IMR-90 (cell line): ENCODE measurements around the gene EPHA6. TPM values are rescaled to one million over a fixed set of nuclear protein-coding genes. Genes with fewer than 3 reads are reported as not detected.

Source experiments
- ATAC-seq: fragments of 200-7000 bp; cut with Tn5 transposase; 2 replicates; pipeline ENCODE4 v1.9.1; 2020; ENCODE audit warnings: low read depth, mild to moderate bottlenecking, moderate library complexity
- BruUV-seq: library from RNA; stranded (reverse); fragments of 400-500 nt; replicated peaks from 2 replicates; lab custom pipeline; 2021; lab: Mats Ljungman, UMichigan
- CTCF ChIA-PET: fragments of 300-600 bp; formaldehyde crosslinking; extraction: SDS; loops from one replicate; lab custom pipeline; 2021; ENCODE audit warnings: antibody characterized with exemption; lab: Yijun Ruan, JAX
- POLR2A ChIA-PET: fragments of 300-600 bp; sonication (Branson Sonifier 250); formaldehyde crosslinking; loops from one replicate; lab custom pipeline; 2022; ENCODE audit warnings: antibody characterized with exemption; ENCODE audit not compliant: unreplicated experiment; lab: Charles Lee
- DNase-seq: peaks from one replicate; pipeline ENCODE4 v3.0.0; 2013
- H2AFZ ChIP-seq: replicated peaks from 2 replicates; pipeline ENCODE3; 2013; ENCODE audit warnings: low read length, mild to moderate bottlenecking; ENCODE audit not compliant: poor library complexity
- H2AK5ac ChIP-seq: 2 replicates; pipeline ENCODE4 v1.6.1; 2013; ENCODE audit warnings: low read depth, low read length, inconsistent platforms
- H2AK9ac ChIP-seq: replicated peaks from 2 replicates; pipeline ENCODE3; 2013; ENCODE audit warnings: mild to moderate bottlenecking, low read depth, low read length, moderate library complexity; ENCODE audit not compliant: poor library complexity
- H2BK120ac ChIP-seq: 2 replicates; pipeline ENCODE4 v1.6.1; 2013; ENCODE audit warnings: low read depth, low read length, inconsistent platforms
- H2BK15ac ChIP-seq: 3 replicates; pipeline ENCODE4 v1.6.1; 2013; ENCODE audit warnings: low read depth, low read length, inconsistent platforms
- H2BK20ac ChIP-seq: 2 replicates; pipeline ENCODE4 v1.6.1; 2013; ENCODE audit warnings: low read depth, mild to moderate bottlenecking, inconsistent platforms, low read length, moderate library complexity
- H2BK5ac ChIP-seq: 2 replicates; pipeline ENCODE4 v1.6.1; 2013; ENCODE audit warnings: mild to moderate bottlenecking, low read depth, low read length, inconsistent platforms; ENCODE audit not compliant: poor library complexity, severe bottlenecking
- H3K14ac ChIP-seq: replicated peaks from 2 replicates; pipeline ENCODE4 v1.6.1; 2013; ENCODE audit warnings: low read depth, low read length, inconsistent platforms
- H3K18ac ChIP-seq: 2 replicates; pipeline ENCODE4 v1.6.1; 2013; ENCODE audit warnings: low read depth, low read length, control low read depth
- H3K23ac ChIP-seq: 2 replicates; pipeline ENCODE4 v1.6.1; 2013; ENCODE audit warnings: low read depth, low read length, inconsistent platforms
- H3K27ac ChIP-seq: 2 replicates; pipeline ENCODE4 v1.5.1; 2013; ENCODE audit warnings: mild to moderate bottlenecking, control low read depth, low read length; ENCODE audit not compliant: insufficient read depth
- H3K27me3 ChIP-seq: 2 replicates; pipeline ENCODE4 v1.6.1; 2013; ENCODE audit warnings: low read length; ENCODE audit not compliant: control insufficient read depth, insufficient read depth
- H3K36me3 ChIP-seq: 2 replicates; pipeline ENCODE4 v1.6.1; 2013; ENCODE audit warnings: low read length, mixed read lengths; ENCODE audit not compliant: control insufficient read depth, insufficient read depth
- H3K4ac ChIP-seq: 2 replicates; pipeline ENCODE4 v1.6.1; 2013; ENCODE audit warnings: low read depth, low read length, inconsistent platforms
- H3K4me1 ChIP-seq: 2 replicates; pipeline ENCODE4 v1.6.1; 2013; ENCODE audit warnings: low read length, mixed read lengths; ENCODE audit not compliant: control insufficient read depth, insufficient read depth
- H3K4me2 ChIP-seq: 2 replicates; pipeline ENCODE4 v1.6.1; 2013; ENCODE audit warnings: low read depth, mild to moderate bottlenecking, control low read depth, low read length, moderate library complexity
- H3K4me3 ChIP-seq: 2 replicates; pipeline ENCODE4 v1.5.1; 2013; ENCODE audit warnings: low read depth, mild to moderate bottlenecking, control low read depth, low read length, moderate library complexity; ENCODE audit not compliant: insufficient read depth
- H3K56ac ChIP-seq: 2 replicates; pipeline ENCODE4 v1.6.1; 2013; ENCODE audit warnings: low read length, inconsistent platforms; ENCODE audit not compliant: insufficient read depth; ENCODE audit errors: extremely low read depth
- H3K79me1 ChIP-seq, 2 experiments: 2 replicates each; pipeline ENCODE4 v1.6.1; 2013; ENCODE audit warnings: low read length in 2 of 2, inconsistent platforms in 1 of 2, low read depth in 1 of 2
- H3K9ac ChIP-seq: 2 replicates; pipeline ENCODE4 v1.6.1; 2013; ENCODE audit warnings: low read depth, low read length, control low read depth
- H3K9me1 ChIP-seq: 2 replicates; pipeline ENCODE4 v1.6.1; 2013; ENCODE audit warnings: low read length, inconsistent platforms; ENCODE audit not compliant: insufficient read depth
- H3K9me3 ChIP-seq: 2 replicates; pipeline ENCODE4 v1.6.1; 2013; ENCODE audit warnings: low read length; ENCODE audit not compliant: control insufficient read depth, insufficient read depth
- H4K20me1 ChIP-seq: 2 replicates; pipeline ENCODE4 v1.6.1; 2013; ENCODE audit warnings: low read length, inconsistent platforms; ENCODE audit not compliant: insufficient read depth
- H4K5ac ChIP-seq: 2 replicates; pipeline ENCODE4 v1.6.1; 2013; ENCODE audit warnings: mild to moderate bottlenecking, low read depth, low read length, control low read depth
- H4K8ac ChIP-seq, 2 experiments: 2 replicates each; pipeline ENCODE4 v1.6.1; 2013; ENCODE audit warnings: low read depth in 2 of 2, low read length in 2 of 2, control low read depth in 1 of 2, inconsistent platforms in 1 of 2
- H4K91ac ChIP-seq: 2 replicates; pipeline ENCODE4 v1.6.1; 2013; ENCODE audit warnings: low read depth, low read length, inconsistent platforms; ENCODE audit not compliant: insufficient read depth
- BHLHE40 ChIP-seq: fragments of 150-350 bp; IDR thresholded peaks from 2 replicates; pipeline ENCODE4 v1.6.1; 2016; ENCODE audit warnings: mild to moderate bottlenecking, low read depth, low read length
- CEBPB ChIP-seq: IDR thresholded peaks from 2 replicates; pipeline ENCODE4 v1.6.1; 2012; ENCODE audit warnings: low read depth, low read length, improper control_type of control experiment
- ELK1 ChIP-seq: fragments of 150-350 bp; IDR thresholded peaks from 2 replicates; pipeline ENCODE4 v1.6.1; 2016; ENCODE audit warnings: low read depth, mild to moderate bottlenecking, low read length, moderate library complexity, borderline replicate concordance
- MAZ ChIP-seq: IDR thresholded peaks from 2 replicates; pipeline ENCODE4 v1.6.1; 2012; ENCODE audit warnings: low read depth, mild to moderate bottlenecking, low read length, improper control_type of control experiment, moderate library complexity, borderline replicate concordance
- NFE2L2 ChIP-seq: fragments of 150-350 bp; IDR thresholded peaks from 2 replicates; pipeline ENCODE4 v1.6.1; 2016; ENCODE audit warnings: low read depth, mild to moderate bottlenecking, low read length
- POLR2A ChIP-seq: IDR thresholded peaks from 2 replicates; pipeline ENCODE4 v1.6.1; 2012; ENCODE audit warnings: mild to moderate bottlenecking, low read depth, low read length
- RFX5 ChIP-seq: IDR thresholded peaks from 2 replicates; pipeline ENCODE4 v1.8.0; 2012; ENCODE audit warnings: low read depth, mild to moderate bottlenecking, low read length, moderate library complexity
- USF2 ChIP-seq: fragments of 150-350 bp; IDR thresholded peaks from 2 replicates; pipeline ENCODE4 v1.6.1; 2017; ENCODE audit warnings: mild to moderate bottlenecking, antibody characterized with exemption, low read length, low read depth
- WGBS, 2 experiments: methylation state at CpG; one replicate each; pipeline versions ENCODE4 v1.1.5 to v1.1.7; 2013; ENCODE audit warnings: missing lambda C conversion rate in 2 of 2; ENCODE audit not compliant: insufficient read length in 1 of 2; ENCODE audit errors: extremely low coverage in 2 of 2; 5-methylcytosine and 5-hydroxymethylcytosine counted together
- dilution Hi-C: fragments of 300-500 bp; cut with HindIII; formaldehyde crosslinking; loops from one replicate; pipeline ENCODE4 v1.14.3; 2018; ENCODE audit warnings: low sequenced_read_pairs; ENCODE audit not compliant: unreplicated experiment
- in situ Hi-C: fragments of 300-500 bp; cut with MboI; formaldehyde crosslinking; loops from 3 replicates; pipeline ENCODE4 v1.14.3; 2019; ENCODE audit warnings: low sequenced_read_pairs, inconsistent platforms, mixed read lengths
- intact Hi-C: fragments of 100-400 bp; cut with micrococcal nuclease; formaldehyde crosslinking; loops from 2 replicates; pipeline ENCODE4 v1.10.0; 2022
- polyA plus RNA-seq, 3 experiments: library from polyadenylated mRNA; depleted of rRNA; stranded (reverse); fragments of >200 nt; gene quantifications; 2 replicates each; pipeline ENCODE4 v1.2.3, GENCODE V29; 2012; ENCODE audit warnings: low replicate concordance in 1 of 3
- total RNA-seq: library from RNA; depleted of rRNA; stranded (reverse); fragments of >200 nt; gene quantifications from 2 replicates; pipeline ENCODE4 v1.2.3, GENCODE V29; 2012

EPHA6 gene
- total and polyA plus RNA-seq, 2 of the 4 experiments (the other 2 are of a cell fraction): not detected

- Histone ChIP-seq H3K9me3 (peaks cover 3% of the 10 kb centered on the region; the same call in 1 of the 2 replicates), H3K36me3 (no peaks in the 10 kb centered on the region), H3K27me3 (no peaks in the 10 kb centered on the region), H3K4me1 (no peaks in the 10 kb centered on the region), H3K4me3 (no peak overlapping the region), H3K4me2 (no peak overlapping the region), H3K18ac (no peak overlapping the region), H4K20me1 (no peaks in the 10 kb centered on the region), H3K23ac (no peak overlapping the region), H3K27ac (no peak overlapping the region), H3K56ac (no peak overlapping the region), H4K5ac (no peak overlapping the region), H3K4ac (no peak overlapping the region), H4K8ac (no peak overlapping the region), H3K14ac (no peak overlapping the region), H3K9me1 (no peaks in the 10 kb centered on the region), H2BK5ac (no peak overlapping the region), H2AK9ac (no peak overlapping the region), H2AK5ac (no peak overlapping the region), H3K79me1 (no peaks in the 10 kb centered on the region), H3K9ac (no peak overlapping the region), H2BK20ac (no peak overlapping the region), H4K91ac (no peak overlapping the region), H2BK120ac (no peak overlapping the region), H2AFZ (no peak overlapping the region), H2BK15ac (no peak overlapping the region)
- DNase-seq (no peak), ATAC-seq (no peak)
- TF ChIP-seq ELK1 (no peak), MAZ (no peak), CEBPB (no peak), USF2 (no peak), POLR2A (no peak), RFX5 (no peak), NFE2L2 (no peak), BHLHE40 (no peak)
- no TSS peak for BruUV-seq
- CTCF ChIA-PET: no interaction called here
- WGBS, 2 experiments: no CpG with 5 or more reads among the region's 2 CpGs
- POLR2A ChIA-PET: no interaction called here
- in situ Hi-C loops (no loop called here), intact Hi-C loops (no loop called here), dilution Hi-C loops (no loop called here)
These were observed 690.1 kb downstream of the EPHA6 start for GRCh38 chr3:97504463-97504862.
